Breast epithelium (tissue), 3 donors: Measurements from ENCODE around the gene KAT5.

Source experiments
- POLR2A ChIP-seq: fragments of 450-650 bp; IDR thresholded peaks from one replicate; pipeline ENCODE4 v1.6.1; 2016; ENCODE audit warnings: antibody characterized with exemption, mild to moderate bottlenecking, moderate library complexity
- TF ChIP-seq, protein P1 (sequence below), 3 donors: fragments of 450-650 bp; IDR thresholded peaks; one replicate each; pipeline ENCODE4 v1.5.1; 2016 to 2017; ENCODE audit warnings: antibody characterized with exemption in 3 of 3, mild to moderate bottlenecking in 3 of 3, moderate library complexity in 3 of 3

DNA sequence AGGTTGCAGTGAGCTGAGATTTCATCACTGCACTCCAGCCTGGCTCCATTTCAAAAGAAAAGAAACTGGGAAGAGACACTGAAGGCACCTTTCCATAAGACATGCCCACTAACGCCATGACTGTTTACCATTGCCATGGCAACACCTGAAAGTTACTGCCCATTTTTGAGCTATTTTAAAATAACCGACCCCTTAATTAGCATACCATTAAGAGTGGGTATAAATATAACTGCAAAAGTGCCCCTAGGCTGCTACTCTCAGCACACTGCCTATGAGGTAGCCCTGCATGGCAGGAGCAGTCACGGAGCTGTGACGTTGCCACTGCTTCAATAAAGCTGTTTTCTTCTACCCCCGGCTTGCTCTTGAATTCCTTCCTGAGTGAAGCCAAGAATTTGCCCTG lies 18.4 kb downstream of the KAT5 start:
- TF ChIP-seq POLR2A: no peak
- TF ChIP-seq, protein P1, sequence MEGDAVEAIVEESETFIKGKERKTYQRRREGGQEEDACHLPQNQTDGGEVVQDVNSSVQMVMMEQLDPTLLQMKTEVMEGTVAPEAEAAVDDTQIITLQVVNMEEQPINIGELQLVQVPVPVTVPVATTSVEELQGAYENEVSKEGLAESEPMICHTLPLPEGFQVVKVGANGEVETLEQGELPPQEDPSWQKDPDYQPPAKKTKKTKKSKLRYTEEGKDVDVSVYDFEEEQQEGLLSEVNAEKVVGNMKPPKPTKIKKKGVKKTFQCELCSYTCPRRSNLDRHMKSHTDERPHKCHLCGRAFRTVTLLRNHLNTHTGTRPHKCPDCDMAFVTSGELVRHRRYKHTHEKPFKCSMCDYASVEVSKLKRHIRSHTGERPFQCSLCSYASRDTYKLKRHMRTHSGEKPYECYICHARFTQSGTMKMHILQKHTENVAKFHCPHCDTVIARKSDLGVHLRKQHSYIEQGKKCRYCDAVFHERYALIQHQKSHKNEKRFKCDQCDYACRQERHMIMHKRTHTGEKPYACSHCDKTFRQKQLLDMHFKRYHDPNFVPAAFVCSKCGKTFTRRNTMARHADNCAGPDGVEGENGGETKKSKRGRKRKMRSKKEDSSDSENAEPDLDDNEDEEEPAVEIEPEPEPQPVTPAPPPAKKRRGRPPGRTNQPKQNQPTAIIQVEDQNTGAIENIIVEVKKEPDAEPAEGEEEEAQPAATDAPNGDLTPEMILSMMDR (IDR thresholded peaks at IDR 0.05): no peak
